Prostate gland (tissue), 2 donors: ENCODE data around the gene ADGRL3. TPM values are rescaled to one million over a fixed set of nuclear protein-coding genes. Genes with fewer than 3 reads are reported as not detected.

Source experiments
- DNase-seq: peaks from one replicate; pipeline ENCODE4 v3.0.0-alpha.2; 2019; ENCODE audit warnings: low spot score
- H3K27ac ChIP-seq, 2 donors: fragments of 200-600 bp; sonication (generic); 2 replicates each; pipeline ENCODE4 v1.5.1; 2017 to 2019
- H3K27me3 ChIP-seq: fragments of 200-600 bp; sonication (generic); replicated peaks from 2 replicates; pipeline ENCODE4 v1.5.1; 2019; ENCODE audit not compliant: insufficient read depth
- H3K36me3 ChIP-seq, 2 donors: fragments of 200-600 bp; sonication (generic); 1 replicate in 1 of 2; 2 replicates in 1 of 2; pipeline versions ENCODE4 v1.5.1 to v1.8.1; 2017 to 2019
- H3K4me1 ChIP-seq: fragments of 200-600 bp; sonication (generic); replicated peaks from 2 replicates; pipeline ENCODE4 v1.5.1; 2019
- H3K4me3 ChIP-seq, 2 donors: fragments of 200-600 bp; sonication (generic); 2 replicates each; pipeline ENCODE4 v1.5.1; 2017 to 2019
- H3K9me3 ChIP-seq: fragments of 200-600 bp; sonication (generic); 2 replicates; pipeline ENCODE4 v1.5.1; 2017
- POLR2A ChIP-seq: fragments of 450-650 bp; IDR thresholded peaks from one replicate; pipeline ENCODE4 v1.6.1; 2016; ENCODE audit warnings: antibody characterized with exemption, mild to moderate bottlenecking
- POLR2AphosphoS5 ChIP-seq: sonication (generic); formaldehyde crosslinking; IDR thresholded peaks from one replicate; pipeline ENCODE4 v1.6.1; 2017; ENCODE audit warnings: antibody characterized with exemption
- WGBS: methylation state at CpG from one replicate; pipeline ENCODE4 v1.1.5; 2018; 5-methylcytosine and 5-hydroxymethylcytosine counted together
- intact Hi-C: fragments of 100-400 bp; cut with DNase I; formaldehyde crosslinking; loops from one replicate; pipeline ENCODE4 v1.14.2; 2022
- total RNA-seq, 2 donors: library from RNA; depleted of rRNA; stranded (reverse); fragments of >200 nt; gene quantifications; one replicate each; pipeline ENCODE4 v1.1.0, GENCODE V29; 2016
- TF ChIP-seq, protein P1 (sequence below), 4 experiments: fragments of 200-600 bp in 2 of 4; fragments of 450-650 bp in 2 of 4; sonication (generic) in 2 of 4; IDR thresholded peaks; 1 replicate in 3 of 4; 2 replicates in 1 of 4; pipeline ENCODE4 v1.5.1; 2016 to 2019; ENCODE audit warnings: antibody characterized with exemption in 4 of 4, mild to moderate bottlenecking in 2 of 4, moderate library complexity in 2 of 4

The ADGRL3 gene
- total RNA-seq, 2 donors from 2014 or later = 1.7 to 23.5 TPM

DNA sequence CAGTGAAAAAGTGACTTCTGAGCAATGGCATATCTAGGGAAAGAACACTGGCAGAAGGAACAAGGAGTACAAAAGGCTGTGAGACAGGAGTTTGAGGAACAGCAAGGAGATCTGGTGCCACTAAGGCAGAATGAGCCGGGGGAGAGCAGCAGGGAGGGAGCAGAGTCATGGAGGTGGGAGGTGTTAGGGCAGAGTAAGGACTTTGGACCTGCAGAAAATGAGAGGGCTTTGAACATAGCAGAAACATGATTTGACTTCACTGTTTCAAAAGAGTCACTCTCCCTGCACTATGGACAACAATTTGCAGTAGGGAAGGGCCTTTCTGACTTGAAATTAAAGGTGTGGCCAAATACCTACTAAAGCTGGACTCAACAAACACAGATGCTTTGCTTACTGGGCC, 356.2 kb downstream of the ADGRL3 start:
- WGBS = 62% methylated on average over 1 of the region's 1 CpG
- H3K9me3 ChIP-seq = no peaks in the 10 kb centered on the region
- H3K4me3 ChIP-seq = no peak overlapping the region
- H3K4me1 ChIP-seq = no peaks in the 10 kb centered on the region
- H3K27me3 ChIP-seq = no peaks in the 10 kb centered on the region
- H3K36me3 ChIP-seq = no peaks in the 10 kb centered on the region
- no peak overlapping the region for H3K27ac ChIP-seq
- DNase-seq = no peak
- intact Hi-C loops = no loop called here
- TF ChIP-seq, protein P1, sequence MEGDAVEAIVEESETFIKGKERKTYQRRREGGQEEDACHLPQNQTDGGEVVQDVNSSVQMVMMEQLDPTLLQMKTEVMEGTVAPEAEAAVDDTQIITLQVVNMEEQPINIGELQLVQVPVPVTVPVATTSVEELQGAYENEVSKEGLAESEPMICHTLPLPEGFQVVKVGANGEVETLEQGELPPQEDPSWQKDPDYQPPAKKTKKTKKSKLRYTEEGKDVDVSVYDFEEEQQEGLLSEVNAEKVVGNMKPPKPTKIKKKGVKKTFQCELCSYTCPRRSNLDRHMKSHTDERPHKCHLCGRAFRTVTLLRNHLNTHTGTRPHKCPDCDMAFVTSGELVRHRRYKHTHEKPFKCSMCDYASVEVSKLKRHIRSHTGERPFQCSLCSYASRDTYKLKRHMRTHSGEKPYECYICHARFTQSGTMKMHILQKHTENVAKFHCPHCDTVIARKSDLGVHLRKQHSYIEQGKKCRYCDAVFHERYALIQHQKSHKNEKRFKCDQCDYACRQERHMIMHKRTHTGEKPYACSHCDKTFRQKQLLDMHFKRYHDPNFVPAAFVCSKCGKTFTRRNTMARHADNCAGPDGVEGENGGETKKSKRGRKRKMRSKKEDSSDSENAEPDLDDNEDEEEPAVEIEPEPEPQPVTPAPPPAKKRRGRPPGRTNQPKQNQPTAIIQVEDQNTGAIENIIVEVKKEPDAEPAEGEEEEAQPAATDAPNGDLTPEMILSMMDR (IDR thresholded peaks at IDR 0.05) = no peak
- no peak for TF ChIP-seq POLR2AphosphoS5
- no peak for TF ChIP-seq POLR2A

DNA sequence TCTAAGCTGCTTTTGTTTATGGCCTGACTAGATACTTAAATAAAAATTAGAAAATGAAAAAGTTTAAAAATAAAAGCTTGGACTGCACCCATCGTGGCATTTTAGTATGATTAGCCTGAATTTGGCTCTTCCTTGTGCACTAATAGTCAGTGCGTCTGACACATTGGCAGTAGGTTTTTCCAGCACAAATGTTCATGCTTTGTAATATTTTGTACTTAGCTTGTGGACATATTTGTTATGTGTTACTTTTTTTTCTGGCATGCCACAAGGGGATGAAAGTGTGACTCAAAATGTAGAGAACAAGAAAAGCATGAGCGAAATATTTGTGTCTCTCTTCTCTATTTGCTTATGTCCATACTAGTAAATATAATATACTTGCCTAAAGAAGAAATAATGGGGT, 359.3 kb downstream of the ADGRL3 start:
- no peaks in the 10 kb centered on the region for H3K36me3 ChIP-seq
- no peaks in the 10 kb centered on the region for H3K4me1 ChIP-seq
- H3K9me3 ChIP-seq = no peaks in the 10 kb centered on the region
- H3K27me3 ChIP-seq = no peaks in the 10 kb centered on the region
- no peak for TF ChIP-seq POLR2A
- TF ChIP-seq, protein P1 (IDR thresholded peaks at IDR 0.05) = no peak
- no peak for TF ChIP-seq POLR2AphosphoS5
- WGBS = 80% methylated on average over 3 of the region's 3 CpGs
- intact Hi-C loops = no loop called here
- H3K27ac ChIP-seq = no peak overlapping the region
- H3K4me3 ChIP-seq = no peak overlapping the region
- no peak for DNase-seq

DNA sequence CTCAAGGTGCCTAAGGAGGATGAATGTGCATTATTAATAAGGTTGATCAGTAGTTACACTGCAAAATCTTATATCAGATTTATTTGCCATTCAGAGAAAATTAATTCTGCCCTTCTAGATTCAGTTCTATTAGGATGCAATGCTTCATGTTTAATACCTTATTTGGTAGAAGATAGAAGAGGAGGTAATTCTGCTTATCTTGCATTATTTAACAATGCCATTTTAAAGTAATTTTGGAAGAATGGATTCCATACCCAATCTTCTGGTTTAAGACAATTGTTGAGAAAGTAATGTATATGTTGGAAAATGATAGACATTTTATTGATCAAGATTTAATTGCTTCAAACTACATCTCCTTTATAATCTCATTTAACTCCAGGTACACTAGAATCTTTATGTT, 360.9 kb downstream of the ADGRL3 start:
- TF ChIP-seq POLR2A (no peak), POLR2AphosphoS5 (no peak)
- TF ChIP-seq, protein P1 (IDR thresholded peaks at IDR 0.05) = no peak
- intact Hi-C loops = no loop called here
- Histone ChIP-seq H3K9me3 (no peaks in the 10 kb centered on the region), H3K36me3 (no peaks in the 10 kb centered on the region), H3K4me3 (no peak overlapping the region), H3K27me3 (no peaks in the 10 kb centered on the region), H3K27ac (no peak overlapping the region), H3K4me1 (no peaks in the 10 kb centered on the region)
- DNase-seq = no peak

DNA sequence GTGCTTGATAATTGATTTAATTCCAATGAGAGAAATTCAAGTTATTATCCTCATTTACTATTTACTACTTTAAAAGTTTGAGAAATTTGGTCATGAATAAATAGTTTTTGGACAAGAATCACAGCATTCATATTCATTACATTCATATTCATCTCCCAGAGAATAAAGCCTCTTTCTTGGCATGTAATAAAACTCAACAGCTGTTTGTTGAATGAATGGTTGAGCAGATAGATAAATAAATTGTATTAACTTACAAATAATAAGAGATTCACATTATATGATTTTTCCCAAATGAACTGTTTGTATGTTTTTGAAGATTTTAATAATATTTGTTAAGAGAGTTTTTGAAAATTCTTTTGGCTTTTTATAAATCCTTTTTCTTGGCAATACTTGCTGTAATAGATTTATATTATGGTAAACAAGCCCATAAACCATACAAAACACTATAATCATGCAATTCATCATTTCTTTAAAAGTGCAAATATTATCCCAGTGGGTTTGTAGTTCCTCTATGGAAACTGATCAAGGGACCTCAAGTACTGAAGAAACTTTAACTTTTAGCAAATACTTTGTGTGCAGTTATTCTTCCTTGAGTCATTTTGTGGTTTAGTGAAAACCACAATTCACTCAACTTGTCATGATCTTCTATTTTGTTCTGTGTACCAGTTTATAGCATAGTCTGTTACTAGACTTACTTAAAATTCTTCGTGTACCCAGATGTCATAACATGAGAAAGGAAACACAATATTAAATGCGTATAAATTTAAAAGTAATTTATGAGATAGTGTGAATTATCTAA, 371.8 kb downstream of the ADGRL3 start:
- H3K27me3 ChIP-seq = no peaks in the 10 kb centered on the region
- TF ChIP-seq POLR2AphosphoS5 (no peak), POLR2A (no peak)
- TF ChIP-seq, protein P1 (IDR thresholded peaks at IDR 0.05) = no peak
- no peak for DNase-seq
- no peaks in the 10 kb centered on the region for H3K4me1 ChIP-seq
- WGBS = 57% methylated on average over 2 of the region's 2 CpGs
- intact Hi-C loops = no loop called here
- H3K36me3 ChIP-seq = no peaks in the 10 kb centered on the region
- no peaks in the 10 kb centered on the region for H3K9me3 ChIP-seq
- no peak overlapping the region for H3K4me3 ChIP-seq
- H3K27ac ChIP-seq = no peak overlapping the region

DNA sequence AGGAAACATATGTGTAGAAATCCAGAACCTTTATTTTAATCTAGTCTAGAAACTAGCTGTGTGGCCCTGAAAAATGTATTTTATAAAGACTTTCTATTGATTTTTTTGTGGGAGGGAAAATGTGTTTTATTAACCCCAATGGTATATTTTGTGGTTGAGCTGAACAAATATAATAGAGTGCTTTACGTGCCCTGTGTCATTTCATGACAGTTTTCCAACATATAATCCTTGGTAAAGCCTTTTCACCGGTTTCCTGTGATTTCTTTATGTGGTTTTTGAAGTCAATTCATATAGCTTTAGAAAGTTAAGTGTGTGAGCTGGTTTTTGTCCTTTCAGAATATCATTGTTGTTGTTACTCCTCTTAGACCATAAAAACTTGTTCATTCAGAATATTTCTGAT, 375.7 kb downstream of the ADGRL3 start:
- intact Hi-C loops = no loop called here
- no peak for TF ChIP-seq POLR2AphosphoS5
- TF ChIP-seq, protein P1 (IDR thresholded peaks at IDR 0.05) = no peak
- TF ChIP-seq POLR2A = no peak

More for the DNA sequence above, 375.7 kb downstream of the ADGRL3 start:
- Histone ChIP-seq H3K36me3 (no peaks in the 10 kb centered on the region), H3K27ac (no peak overlapping the region), H3K4me1 (no peaks in the 10 kb centered on the region), H3K4me3 (no peak overlapping the region), H3K9me3 (no peaks in the 10 kb centered on the region), H3K27me3 (no peaks in the 10 kb centered on the region)
- WGBS = 68% methylated on average over 2 of the region's 2 CpGs
- DNase-seq = no peak
